NCI-H2196 treated with DMSO at 0.1 percent for 48 hours (cell line): ENCODE data around the gene KIRREL3.

Source experiments
- DNase-seq: peaks from one replicate; lab custom pipeline; 2025; ENCODE audit not compliant: unreplicated experiment; lab: John Stamatoyannopoulos, UW

KIRREL3 gene

DNA sequence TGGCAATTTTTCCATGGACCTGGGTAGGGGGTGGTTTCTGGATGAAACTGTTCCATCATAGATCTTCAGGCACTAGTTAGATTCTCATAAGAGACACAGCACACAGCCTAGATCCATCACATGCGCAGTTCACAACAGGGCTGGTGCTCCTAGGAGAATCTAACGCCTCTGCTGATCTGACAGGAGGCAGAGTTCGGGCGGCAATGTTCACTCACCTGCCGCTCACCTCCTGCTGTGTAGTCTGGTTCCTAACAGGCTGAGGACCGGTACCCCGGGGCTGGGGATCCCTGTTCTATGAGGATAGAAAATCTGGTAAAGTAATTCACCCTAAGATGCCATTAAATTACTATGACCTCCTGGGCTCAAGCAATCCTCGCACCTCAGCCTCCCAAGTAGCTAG lies 318.0 kb downstream of the KIRREL3 start:
- no peak for DNase-seq

GRCh38 chr11:126680700-126681099 lies 319.9 kb downstream of the KIRREL3 start:
- DNase-seq = no peak

GRCh38 chr11:126680131-126680530 lies 320.4 kb downstream of the KIRREL3 start:
- DNase-seq = no peak

- DNase-seq = no peak
Observed at GRCh38 chr11:126679033-126679432, 321.5 kb downstream of the KIRREL3 start.

GRCh38 chr11:126676536-126676935 lies 324.0 kb downstream of the KIRREL3 start:
- DNase-seq = no peak

DNA sequence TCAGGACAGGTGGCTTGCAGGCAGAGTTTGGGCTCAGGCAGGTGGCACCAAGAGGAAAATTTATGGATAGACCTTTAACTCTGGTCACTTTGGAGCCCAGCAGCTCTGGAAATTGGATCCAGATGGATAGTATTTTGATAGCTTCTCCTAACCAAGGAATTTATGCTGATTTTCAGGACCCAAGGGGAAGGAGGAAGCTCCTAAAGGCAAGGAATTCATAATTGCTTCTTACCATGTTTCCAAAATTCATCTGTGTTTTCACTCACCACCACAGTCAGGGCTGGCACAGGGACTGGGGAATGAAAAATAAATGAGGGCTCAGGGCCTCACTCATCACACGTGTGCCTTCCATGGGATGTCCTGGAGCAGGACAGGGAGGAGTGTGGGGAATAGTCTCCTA lies 327.3 kb downstream of the KIRREL3 start:
- no peak for DNase-seq

- no peak for DNase-seq
Observed at GRCh38 chr11:126669416-126669815, 331.2 kb downstream of the KIRREL3 start.

DNA sequence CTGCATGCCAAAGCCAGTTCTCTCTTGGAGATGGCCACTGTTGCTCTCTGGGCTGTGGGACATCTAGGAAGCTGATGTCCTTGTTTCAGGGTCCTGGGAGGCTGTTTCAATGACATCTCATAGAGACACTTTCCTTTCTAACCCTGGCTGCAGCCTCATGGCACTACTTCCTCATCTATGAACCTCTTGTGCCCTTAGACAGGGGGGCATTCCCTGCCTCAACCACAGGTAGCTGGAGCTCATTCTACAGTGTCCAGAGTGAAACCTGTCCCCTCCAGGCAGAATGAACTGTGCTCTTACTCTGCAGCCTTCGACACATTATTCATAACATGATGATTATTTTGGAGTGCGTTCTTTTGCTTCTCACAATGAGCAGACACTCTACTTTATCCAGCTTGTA lies 335.9 kb downstream of the KIRREL3 start:
- no peak for DNase-seq

GRCh38 chr11:126663749-126664592 lies 336.6 kb downstream of the KIRREL3 start:
- DNase-seq = no peak

DNA sequence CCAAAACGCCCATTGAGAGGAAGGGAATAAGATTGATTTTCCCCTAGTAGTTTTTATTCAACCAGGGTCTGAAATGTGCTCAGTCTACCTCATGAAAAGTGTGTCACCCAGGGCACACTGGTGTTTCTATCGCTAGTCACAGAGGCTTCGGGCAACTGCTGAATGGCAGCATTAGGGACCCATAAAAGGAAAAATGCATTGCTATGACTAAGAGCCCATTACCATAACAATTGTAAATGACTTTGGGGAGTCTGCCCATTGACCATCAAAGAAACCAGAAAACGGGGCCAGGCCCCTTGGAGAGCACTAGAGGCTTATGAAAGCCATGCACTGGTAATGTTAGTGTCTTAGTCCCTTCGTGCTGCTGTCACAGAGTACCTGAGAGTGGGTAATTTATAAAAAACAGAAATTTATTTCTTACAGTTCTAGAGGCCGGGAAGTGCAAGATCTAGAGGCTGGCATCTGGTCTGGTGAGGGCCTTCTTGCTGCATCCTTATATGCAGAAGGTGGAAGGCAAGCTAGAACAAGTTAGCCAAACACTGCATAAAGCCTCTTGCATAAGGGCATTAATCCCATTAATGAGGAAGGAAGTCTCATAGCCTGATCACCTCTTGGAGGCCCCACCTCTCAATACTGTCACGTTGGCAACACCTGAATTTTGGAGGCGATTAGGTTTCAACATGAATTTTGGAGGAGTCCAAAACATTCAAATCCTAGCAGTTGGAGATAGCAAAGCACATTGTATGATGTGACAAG lies 338.4 kb downstream of the KIRREL3 start:
- DNase-seq = no peak

GRCh38 chr11:126660761-126661425 lies 339.7 kb downstream of the KIRREL3 start:
- DNase-seq = no peak

DNA sequence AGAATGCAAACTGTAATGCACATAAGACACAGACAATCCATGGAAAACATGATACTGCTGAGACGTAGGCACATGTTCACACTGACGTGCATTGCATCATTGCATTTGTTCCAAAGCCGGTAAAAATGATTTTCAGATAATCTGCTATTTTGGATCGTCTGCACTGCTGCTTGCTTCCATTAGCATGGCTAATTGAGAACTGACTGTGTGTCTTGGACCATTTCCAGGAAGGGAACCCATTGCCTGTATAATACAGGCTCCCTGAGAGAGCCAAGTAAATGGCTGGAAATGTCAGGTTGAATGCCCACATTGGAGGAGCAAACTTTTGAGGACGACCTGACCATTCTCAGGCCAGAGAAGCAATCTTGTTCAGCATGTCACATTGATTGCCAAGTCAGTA lies 340.2 kb downstream of the KIRREL3 start:
- DNase-seq = no peak

GRCh38 chr11:126658306-126659056 lies 342.1 kb downstream of the KIRREL3 start:
- DNase-seq = no peak

GRCh38 chr11:126655807-126656128 lies 344.8 kb downstream of the KIRREL3 start:
- no peak for DNase-seq

DNA sequence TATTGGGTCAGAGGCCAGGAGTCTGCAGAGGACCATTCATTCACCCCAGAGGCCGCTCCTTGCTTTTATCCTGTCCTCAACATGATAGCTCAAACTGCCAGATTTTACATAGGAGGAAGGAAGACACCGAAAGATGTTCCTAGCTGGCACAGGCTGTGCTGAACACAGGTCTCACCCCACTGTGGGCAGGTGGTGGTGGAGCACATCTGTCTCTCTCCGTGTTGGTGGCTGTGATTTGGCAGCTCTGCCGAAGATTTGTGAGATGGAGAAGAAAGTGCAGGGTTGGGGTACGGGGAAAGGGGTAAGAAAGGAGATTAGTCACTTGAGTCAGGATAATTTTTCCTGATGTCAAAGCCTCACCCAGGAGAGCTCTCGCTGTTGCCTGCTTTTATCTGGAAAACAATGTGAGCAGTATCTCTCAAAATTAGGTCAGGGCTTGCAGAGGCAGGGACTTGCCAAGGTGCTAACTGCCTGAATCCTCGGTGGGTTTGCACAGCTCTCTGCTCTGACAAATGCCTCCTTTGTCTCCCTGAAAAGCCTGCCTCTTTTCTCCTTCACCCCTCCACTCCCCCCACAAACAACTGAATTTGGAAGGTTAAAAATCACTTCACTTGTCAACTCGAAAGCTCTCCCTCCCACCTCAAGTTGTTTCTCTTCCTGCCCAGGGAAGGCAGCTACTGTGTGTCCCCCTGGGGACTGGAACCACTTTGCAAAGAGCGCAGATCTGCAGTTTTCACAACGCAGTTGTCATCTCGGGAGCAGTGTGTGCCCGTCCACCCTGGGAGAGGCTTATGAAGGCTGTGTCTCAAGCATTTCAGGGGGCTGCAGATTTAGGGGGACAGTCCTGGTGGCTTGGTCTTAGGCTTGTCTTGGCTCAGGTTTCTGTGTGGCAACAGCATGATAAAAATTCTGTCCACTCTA lies 345.4 kb downstream of the KIRREL3 start:
- DNase-seq = no peak

DNA sequence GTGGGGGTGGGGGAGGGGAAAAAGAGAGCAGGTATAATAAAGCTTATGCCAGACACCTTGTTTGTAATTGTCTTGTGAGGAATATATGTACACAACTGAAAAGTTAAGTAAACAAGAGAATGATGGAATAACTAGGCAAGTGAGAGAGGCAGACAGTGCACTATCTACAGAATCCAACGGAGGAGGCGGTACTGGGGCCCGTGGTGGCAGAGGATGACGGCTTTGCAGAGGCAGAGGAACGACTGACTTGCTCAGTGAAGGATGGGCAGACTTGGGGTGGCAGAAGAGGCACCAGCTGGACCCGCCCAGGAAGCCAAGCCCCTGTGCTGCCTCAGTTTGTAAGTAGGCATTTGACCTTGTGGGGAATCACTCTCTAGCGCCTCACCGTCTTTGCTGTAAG lies 347.5 kb downstream of the KIRREL3 start:
- no peak for DNase-seq

- no peak for DNase-seq
Observed at GRCh38 chr11:126647735-126648134, 352.8 kb downstream of the KIRREL3 start.

GRCh38 chr11:126646701-126647557 lies 353.6 kb downstream of the KIRREL3 start:
- DNase-seq = no peak

- no peak for DNase-seq
Observed at GRCh38 chr11:126645186-126645585, 355.4 kb downstream of the KIRREL3 start.
